HG03025 (cell line): ENCODE results near the gene NUDT10.
"Not testable (repeated sequence)": the region's sequence is repeated elsewhere in the genome, so short reads cannot be mapped to it uniquely, and the experiment has no call there.

Experiments
- ATAC-seq: cut with Tn5 transposase; IDR thresholded peaks from one replicate; pipeline ENCODE4 v1.9.1; 2021; ENCODE audit warnings: mild to moderate bottlenecking, moderate library complexity; ENCODE audit not compliant: unreplicated experiment, low FRiP score

Gene NUDT10

DNA sequence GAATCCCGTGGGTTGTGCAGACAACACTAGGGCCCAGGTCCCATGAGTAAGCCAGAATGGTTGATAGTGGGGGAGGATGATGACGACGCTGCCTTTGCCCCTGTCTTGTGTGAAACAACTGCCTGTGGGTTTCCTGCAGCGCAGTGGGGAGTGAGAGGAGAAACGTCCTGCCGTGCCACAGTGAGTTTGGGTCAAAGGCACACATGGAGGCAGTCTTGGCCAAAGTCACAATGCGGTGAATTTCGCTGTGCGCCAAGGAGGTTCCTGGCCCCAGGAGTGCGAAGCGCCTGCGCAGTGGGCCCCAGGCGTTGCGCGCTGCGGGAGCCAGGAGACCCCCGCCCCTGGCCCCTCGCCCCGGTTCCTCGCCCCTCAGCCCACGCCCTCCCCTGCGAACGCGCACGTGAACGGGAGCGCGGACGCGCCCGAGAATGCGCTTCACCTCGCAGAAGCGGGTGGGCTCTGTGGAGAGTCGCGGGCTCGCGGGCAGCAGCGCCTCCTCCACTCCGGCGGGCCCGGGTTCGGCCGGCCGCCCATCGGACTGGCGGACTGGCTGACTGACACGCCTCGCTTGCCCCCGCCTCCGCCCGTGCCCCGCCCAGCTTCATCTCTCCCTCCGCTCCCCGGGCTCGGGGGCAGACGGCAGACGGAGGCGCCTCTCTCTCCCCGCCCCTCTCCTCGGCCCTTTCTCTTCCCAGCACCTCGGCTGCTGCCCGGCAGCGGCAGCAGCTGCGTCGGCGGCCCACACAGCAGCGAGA lies at the start of gene NUDT10:
NUDT10 (plus strand) TSS at position 635 of the 755 bp plus-strand sequence. CDS start 144 bp downstream, outside the sequence.
- no peak for ATAC-seq

DNA sequence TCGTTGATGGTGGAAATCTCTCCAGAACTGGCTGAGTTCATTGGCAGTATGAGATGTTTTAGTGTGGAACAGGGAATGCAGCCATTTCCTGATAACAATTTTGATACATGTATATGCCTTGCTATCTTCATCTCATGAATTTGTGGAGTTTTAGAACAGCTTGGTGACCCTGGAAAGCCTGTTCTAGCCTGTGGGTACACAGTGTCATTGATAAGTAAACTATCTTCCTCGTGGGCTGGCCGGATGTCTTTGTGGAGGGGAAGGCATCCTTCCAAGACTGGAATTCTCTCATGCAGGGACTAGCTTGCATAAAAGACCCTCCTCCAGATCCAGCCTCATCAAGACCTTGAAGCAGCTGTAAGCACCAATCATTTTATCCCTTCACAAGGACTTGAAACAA lies 40.2 kb upstream of the NUDT10 start:
- no peak for ATAC-seq

DNA sequence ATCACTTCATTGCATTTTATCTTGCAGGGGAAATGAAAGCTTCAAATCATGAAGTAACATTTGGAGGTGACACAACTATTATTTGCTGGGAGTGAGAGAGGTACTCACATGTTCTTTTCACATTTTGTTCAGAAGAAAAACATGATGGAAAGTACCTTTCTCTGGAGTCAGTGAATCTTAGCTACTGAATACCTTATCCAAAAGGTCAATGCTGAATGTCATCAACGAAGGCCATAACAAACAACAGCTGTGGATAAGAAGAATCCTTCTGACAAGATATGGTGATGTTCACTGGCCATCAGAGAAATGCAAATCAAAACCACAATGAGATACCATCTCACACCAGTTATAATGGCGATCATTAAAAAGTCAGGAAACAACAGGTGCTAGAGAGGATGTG lies 36.5 kb upstream of the NUDT10 start:
- no peak for ATAC-seq

DNA sequence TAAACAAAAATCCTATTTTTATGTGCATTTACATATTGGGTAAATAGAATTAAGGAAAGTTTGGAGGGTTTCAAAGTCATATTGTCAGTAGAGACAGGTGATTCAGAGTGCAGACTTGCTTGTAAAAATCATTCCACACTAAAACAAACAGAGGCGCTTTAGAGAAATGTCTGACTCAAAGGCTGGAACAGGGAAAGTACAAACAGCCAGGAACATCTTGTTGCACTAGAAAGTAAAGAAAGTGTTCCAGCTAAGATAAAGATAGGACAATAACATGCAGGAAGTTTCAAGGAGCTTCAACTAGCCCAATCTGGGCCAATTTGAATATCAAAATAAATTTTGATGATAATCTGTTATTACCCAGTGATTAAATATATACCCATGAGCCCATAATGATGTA lies 16.4 kb upstream of the NUDT10 start:
- no peak for ATAC-seq

DNA sequence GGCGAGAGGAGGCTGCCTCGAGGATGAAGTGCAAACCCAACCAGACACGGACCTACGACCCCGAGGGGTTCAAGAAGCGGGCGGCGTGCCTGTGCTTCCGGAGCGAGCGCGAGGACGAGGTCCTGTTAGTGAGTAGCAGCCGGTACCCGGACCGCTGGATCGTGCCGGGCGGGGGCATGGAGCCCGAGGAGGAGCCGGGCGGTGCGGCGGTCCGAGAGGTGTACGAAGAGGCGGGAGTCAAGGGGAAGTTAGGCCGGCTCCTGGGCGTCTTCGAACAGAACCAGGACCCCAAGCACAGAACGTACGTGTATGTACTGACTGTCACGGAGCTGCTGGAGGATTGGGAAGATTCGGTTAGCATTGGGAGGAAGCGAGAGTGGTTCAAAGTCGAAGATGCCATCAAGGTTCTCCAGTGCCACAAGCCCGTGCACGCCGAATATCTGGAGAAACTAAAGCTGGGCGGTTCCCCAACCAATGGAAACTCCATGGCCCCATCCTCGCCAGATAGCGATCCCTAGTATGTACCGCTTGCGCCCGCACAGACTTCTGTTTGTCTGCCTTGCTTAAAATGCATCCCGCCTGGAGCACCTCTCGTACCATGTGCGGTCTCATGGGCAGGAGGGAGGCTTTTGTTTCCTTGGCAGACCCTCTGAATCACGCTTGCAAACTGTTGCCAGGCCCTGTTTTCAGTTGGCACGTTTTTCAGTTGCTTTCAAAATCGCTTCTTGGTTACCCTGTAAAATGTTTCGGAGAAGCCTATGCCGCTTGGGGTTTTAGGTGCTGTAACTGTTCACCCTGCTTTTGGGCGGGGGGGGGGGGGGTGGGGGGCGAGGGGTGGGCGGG lies 542 bp downstream of the NUDT10 start:
- not testable (repeated sequence) for ATAC-seq

DNA sequence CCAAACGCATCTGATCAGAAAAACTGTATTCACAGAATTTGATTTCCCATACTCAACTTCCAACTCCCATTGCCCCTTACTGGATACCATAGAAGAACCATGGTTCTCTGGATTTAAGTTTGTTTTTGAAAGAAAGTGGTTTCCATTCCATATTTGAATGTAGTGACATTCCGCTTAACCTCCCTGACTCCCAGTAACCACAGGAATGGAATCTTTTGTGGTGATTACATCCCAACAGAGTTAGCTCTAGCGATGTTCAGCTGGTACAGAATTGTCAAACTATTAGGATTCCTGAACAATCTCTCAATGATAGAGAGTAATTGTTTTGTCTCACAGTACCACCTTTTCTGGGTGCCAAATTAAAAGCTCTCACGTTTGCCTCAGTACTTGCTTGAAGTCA lies 1.7 kb downstream of the NUDT10 start:
- no peak for ATAC-seq

DNA sequence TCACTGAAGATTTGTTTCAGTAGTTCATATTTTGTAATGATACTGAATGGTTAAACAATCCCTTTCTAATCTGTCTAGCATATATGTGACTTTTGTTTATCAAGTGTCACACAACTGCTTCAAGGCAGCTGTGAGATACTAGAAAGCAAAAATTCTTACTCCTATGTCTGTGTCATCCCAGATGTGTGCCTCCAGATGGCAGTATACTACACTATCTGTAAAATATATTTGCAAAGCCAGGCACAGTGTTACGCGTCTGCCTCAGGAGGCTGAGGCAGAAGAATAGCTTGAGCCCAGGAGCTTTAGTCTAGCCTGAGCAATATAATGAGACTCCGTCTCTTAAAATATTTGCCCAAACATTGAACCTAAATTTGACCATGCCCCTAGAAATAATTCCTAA lies 4.0 kb downstream of the NUDT10 start:
- no peak for ATAC-seq

DNA sequence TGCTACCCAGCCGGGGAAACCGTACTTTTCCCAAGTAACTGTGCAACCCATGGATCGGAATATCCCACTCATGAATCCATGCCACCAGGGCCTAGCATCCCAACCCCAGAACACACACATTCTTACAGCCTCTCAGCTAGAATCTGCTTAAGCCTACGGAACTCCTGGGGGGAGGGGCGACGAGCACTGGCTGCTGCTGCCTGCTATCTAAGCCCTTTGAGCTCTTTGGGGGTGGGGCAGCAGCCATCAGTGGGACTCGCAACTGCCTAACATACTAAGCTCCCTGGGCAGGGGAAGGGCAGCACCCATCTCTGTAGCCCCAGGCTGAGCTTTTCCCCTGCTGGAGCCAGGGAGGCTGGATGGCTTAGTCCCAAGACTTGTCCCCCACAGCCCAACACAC lies 28.6 kb downstream of the NUDT10 start:
- no peak for ATAC-seq

DNA sequence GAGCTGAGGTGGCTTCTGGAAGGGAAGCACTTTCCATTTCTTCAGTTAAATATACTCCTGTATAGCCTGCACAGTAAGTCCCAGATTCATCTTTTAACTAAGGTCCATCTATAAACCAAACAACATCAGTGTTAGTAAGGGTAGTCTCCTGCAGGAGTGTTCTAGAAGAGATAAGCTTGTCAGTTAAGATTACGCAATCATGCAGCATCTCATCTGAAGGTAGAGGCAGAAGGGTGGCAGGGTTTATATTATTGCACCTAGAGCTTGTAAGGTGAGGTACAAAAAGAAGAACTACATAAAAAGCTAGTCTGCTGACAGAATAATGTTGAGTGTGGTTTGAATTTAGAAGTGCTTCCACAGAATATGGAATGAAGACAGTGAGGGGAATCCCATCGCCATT lies 44.0 kb downstream of the NUDT10 start:
- no peak for ATAC-seq
